Panc1 (cell line): ENCODE measurements around the gene MAPK10. TPM values are rescaled to one million over a fixed set of nuclear protein-coding genes. Genes with fewer than 3 reads are reported as not detected.

Experiments used
- ATAC-seq: fragments of 200-7000 bp; cut with Tn5 transposase; 2 replicates; pipeline ENCODE4 v1.9.1; 2020; ENCODE audit warnings: mild to moderate bottlenecking, moderate library complexity
- BruUV-seq: library from RNA; stranded (reverse); fragments of 400-500 nt; replicated peaks from 2 replicates; lab custom pipeline; 2021; lab: Mats Ljungman, UMichigan
- CTCF ChIA-PET: fragments of 300-600 bp; sonication (Branson Sonifier 250); formaldehyde crosslinking; loops from one replicate; lab custom pipeline; 2022; ENCODE audit warnings: antibody characterized with exemption; lab: Charles Lee
- POLR2A ChIA-PET: fragments of 300-600 bp; sonication (Branson Sonifier 250); formaldehyde crosslinking; loops from one replicate; lab custom pipeline; 2022; ENCODE audit warnings: antibody characterized with exemption; lab: Charles Lee
- DNase-seq: peaks from one replicate; pipeline ENCODE4 v3.0.0-alpha.2; 2010; ENCODE audit warnings: low read depth, low spot score
- H3K27ac ChIP-seq: 2 replicates; pipeline ENCODE4 v1.5.1; 2011; ENCODE audit warnings: mild to moderate bottlenecking, low read length, inconsistent platforms
- H3K27me3 ChIP-seq: fragments of 200-500 bp; sonication (Bioruptor generic); 2 replicates; pipeline ENCODE4 v1.6.0; 2014; ENCODE audit warnings: low read length, inconsistent platforms; ENCODE audit not compliant: control insufficient read depth, insufficient read depth
- H3K36me3 ChIP-seq: fragments of 200-500 bp; sonication (Bioruptor generic); 2 replicates; pipeline ENCODE4 v1.5.1; 2014; ENCODE audit warnings: inconsistent platforms, mild to moderate bottlenecking, low read length, moderate library complexity; ENCODE audit not compliant: control insufficient read depth, insufficient read depth
- H3K4me1 ChIP-seq: 2 replicates; pipeline ENCODE4 v1.5.1; 2011; ENCODE audit warnings: inconsistent platforms, mild to moderate bottlenecking, low read length, moderate library complexity; ENCODE audit not compliant: control insufficient read depth, insufficient read depth
- H3K4me3 ChIP-seq, 2 experiments: 2 replicates each; pipeline ENCODE4 v1.5.1; 2011 to 2012; ENCODE audit warnings: low read depth in 2 of 2, low read length in 2 of 2, mild to moderate bottlenecking in 2 of 2, inconsistent platforms in 1 of 2, moderate library complexity in 1 of 2
- H3K9me3 ChIP-seq: fragments of 200-500 bp; sonication (Bioruptor generic); 2 replicates; pipeline ENCODE4 v1.5.1; 2014; ENCODE audit warnings: low read depth, mild to moderate bottlenecking, inconsistent platforms, low read length, moderate library complexity; ENCODE audit not compliant: control insufficient read depth, insufficient read depth
- POLR2AphosphoS5 ChIP-seq: IDR thresholded peaks from 2 replicates; pipeline ENCODE4 v1.6.1; 2012; ENCODE audit warnings: mild to moderate bottlenecking, low read depth, low read length, moderate library complexity
- SIN3A ChIP-seq: IDR thresholded peaks from 2 replicates; pipeline ENCODE4 v1.6.1; 2012; ENCODE audit warnings: low read depth, mild to moderate bottlenecking, low read length, moderate library complexity, borderline replicate concordance; ENCODE audit not compliant: insufficient read depth
- TCF7L2 ChIP-seq: IDR thresholded peaks from 2 replicates; pipeline ENCODE4 v1.6.1; 2011; ENCODE audit warnings: mild to moderate bottlenecking, low read depth, low read length, inconsistent platforms
- in situ Hi-C: cut with HindIII; loops from 2 replicates; pipeline ENCODE4 v1.10.0; 2016; ENCODE audit warnings: low sequenced_read_pairs, low pct_unique_long_range_greater_than_20kb
- intact Hi-C: fragments of 100-400 bp; cut with micrococcal nuclease; formaldehyde crosslinking; loops from one replicate; pipeline ENCODE4 v1.10.0; 2022; ENCODE audit not compliant: unreplicated experiment
- total RNA-seq: library from RNA; stranded (reverse); gene quantifications from one replicate; pipeline ENCODE4 v1.2.1, GENCODE V29; 2021; ENCODE audit not compliant: unreplicated experiment
- TF ChIP-seq, protein P1 (sequence below), 2 experiments: IDR thresholded peaks; 2 replicates each; pipeline ENCODE4 v1.6.1; 2011 to 2012; ENCODE audit warnings: low read depth in 2 of 2, control low read depth in 1 of 2, low read length in 1 of 2, mild to moderate bottlenecking in 1 of 2, moderate library complexity in 1 of 2; ENCODE audit not compliant: insufficient read depth in 1 of 2
- TF ChIP-seq, protein P2 (sequence below): fragments of 450-650 bp; IDR thresholded peaks from 2 replicates; pipeline ENCODE4 v1.5.1; 2017; ENCODE audit warnings: mild to moderate bottlenecking

Gene MAPK10
- total RNA-seq, 1 experiment from 2014 or later = 0.85 TPM

DNA sequence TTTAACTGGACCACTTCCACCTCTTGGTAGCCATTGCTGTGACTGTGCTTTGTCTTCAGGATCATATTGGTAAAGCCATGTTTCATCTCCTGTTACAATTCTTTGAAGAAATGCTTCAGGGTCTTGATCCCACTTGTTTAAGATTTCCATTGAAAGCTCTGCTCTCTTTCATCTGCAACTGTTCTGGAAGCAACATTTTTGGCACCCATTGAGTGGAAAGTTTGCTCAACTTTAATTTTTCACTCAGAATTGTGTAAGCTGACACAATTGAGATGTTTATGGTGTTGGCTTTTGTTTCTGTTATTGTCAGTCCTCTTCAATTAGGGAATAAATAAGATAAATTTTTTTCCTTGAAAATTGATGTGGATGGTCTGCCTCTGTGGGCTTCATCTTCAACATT lies 237.4 kb downstream of the MAPK10 start:
- Histone ChIP-seq H3K36me3 (no peaks in the 10 kb centered on the region), H3K4me1 (no peaks in the 10 kb centered on the region), H3K27ac (no peak overlapping the region), H3K27me3 (no peaks in the 10 kb centered on the region), H3K9me3 (no peaks in the 10 kb centered on the region), H3K4me3 (no peak overlapping the region)
- ATAC-seq (no peak), DNase-seq (no peak)
- BruUV-seq = no TSS peak
- in situ Hi-C loops (no loop called here), intact Hi-C loops (no loop called here)
- ChIA-PET CTCF (no interaction called here), POLR2A (no interaction called here)
- TF ChIP-seq, protein P1, sequence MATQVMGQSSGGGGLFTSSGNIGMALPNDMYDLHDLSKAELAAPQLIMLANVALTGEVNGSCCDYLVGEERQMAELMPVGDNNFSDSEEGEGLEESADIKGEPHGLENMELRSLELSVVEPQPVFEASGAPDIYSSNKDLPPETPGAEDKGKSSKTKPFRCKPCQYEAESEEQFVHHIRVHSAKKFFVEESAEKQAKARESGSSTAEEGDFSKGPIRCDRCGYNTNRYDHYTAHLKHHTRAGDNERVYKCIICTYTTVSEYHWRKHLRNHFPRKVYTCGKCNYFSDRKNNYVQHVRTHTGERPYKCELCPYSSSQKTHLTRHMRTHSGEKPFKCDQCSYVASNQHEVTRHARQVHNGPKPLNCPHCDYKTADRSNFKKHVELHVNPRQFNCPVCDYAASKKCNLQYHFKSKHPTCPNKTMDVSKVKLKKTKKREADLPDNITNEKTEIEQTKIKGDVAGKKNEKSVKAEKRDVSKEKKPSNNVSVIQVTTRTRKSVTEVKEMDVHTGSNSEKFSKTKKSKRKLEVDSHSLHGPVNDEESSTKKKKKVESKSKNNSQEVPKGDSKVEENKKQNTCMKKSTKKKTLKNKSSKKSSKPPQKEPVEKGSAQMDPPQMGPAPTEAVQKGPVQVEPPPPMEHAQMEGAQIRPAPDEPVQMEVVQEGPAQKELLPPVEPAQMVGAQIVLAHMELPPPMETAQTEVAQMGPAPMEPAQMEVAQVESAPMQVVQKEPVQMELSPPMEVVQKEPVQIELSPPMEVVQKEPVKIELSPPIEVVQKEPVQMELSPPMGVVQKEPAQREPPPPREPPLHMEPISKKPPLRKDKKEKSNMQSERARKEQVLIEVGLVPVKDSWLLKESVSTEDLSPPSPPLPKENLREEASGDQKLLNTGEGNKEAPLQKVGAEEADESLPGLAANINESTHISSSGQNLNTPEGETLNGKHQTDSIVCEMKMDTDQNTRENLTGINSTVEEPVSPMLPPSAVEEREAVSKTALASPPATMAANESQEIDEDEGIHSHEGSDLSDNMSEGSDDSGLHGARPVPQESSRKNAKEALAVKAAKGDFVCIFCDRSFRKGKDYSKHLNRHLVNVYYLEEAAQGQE (IDR thresholded peaks at IDR 0.05; ENCODE audit: insufficient read depth in 1 of 2, low read depth in 2 of 2, low read length in 1 of 2) = no peak
- TF ChIP-seq SIN3A = no peak
- TF ChIP-seq, protein P2, sequence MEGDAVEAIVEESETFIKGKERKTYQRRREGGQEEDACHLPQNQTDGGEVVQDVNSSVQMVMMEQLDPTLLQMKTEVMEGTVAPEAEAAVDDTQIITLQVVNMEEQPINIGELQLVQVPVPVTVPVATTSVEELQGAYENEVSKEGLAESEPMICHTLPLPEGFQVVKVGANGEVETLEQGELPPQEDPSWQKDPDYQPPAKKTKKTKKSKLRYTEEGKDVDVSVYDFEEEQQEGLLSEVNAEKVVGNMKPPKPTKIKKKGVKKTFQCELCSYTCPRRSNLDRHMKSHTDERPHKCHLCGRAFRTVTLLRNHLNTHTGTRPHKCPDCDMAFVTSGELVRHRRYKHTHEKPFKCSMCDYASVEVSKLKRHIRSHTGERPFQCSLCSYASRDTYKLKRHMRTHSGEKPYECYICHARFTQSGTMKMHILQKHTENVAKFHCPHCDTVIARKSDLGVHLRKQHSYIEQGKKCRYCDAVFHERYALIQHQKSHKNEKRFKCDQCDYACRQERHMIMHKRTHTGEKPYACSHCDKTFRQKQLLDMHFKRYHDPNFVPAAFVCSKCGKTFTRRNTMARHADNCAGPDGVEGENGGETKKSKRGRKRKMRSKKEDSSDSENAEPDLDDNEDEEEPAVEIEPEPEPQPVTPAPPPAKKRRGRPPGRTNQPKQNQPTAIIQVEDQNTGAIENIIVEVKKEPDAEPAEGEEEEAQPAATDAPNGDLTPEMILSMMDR = no peak
- no peak for TF ChIP-seq POLR2AphosphoS5

DNA sequence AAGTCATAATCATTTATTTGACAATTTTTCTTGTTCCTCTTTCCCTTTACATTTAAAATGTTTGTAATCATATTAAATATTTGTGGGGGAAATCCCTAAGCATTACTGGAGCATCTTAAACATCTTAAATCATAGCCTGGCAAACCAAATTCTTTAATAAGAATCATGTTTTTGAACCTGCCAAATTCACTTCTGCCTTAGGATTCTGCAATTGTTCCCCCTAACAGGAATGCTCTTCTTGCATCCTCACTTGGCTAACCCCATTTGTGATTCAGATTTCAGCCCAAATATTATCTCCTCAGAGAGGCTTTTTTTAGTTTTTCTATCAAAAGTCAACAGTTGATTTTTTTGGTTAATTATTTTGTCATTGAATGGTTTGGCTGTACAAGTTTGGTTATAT lies 241.1 kb downstream of the MAPK10 start:
- intact Hi-C loops = no loop called here
- no TSS peak for BruUV-seq
- no peak for ATAC-seq
- Histone ChIP-seq H3K36me3 (no peaks in the 10 kb centered on the region), H3K4me3 (no peak overlapping the region), H3K4me1 (no peaks in the 10 kb centered on the region), H3K27ac (no peak overlapping the region), H3K27me3 (no peaks in the 10 kb centered on the region), H3K9me3 (no peaks in the 10 kb centered on the region)
- CTCF ChIA-PET = no interaction called here
- in situ Hi-C loops = no loop called here
- POLR2A ChIA-PET = no interaction called here
- TF ChIP-seq, protein P2 = no peak
- no peak for TF ChIP-seq TCF7L2
- TF ChIP-seq, protein P1 (IDR thresholded peaks at IDR 0.05; ENCODE audit: insufficient read depth in 1 of 2, low read depth in 2 of 2, low read length in 1 of 2) = no peak
- TF ChIP-seq POLR2AphosphoS5 = no peak
- TF ChIP-seq SIN3A = no peak
- no peak for DNase-seq
